GM12878 (cell line): Measurements from ENCODE around the gene SLC19A1. TPM values are rescaled to one million over a fixed set of nuclear protein-coding genes. Genes with fewer than 3 reads are reported as not detected.

Source experiments
- ATAC-seq: fragments of 200-7000 bp; cut with Tn5 transposase; 3 replicates; pipeline ENCODE4 v1.9.1; 2020; ENCODE audit warnings: mild to moderate bottlenecking, moderate library complexity
- BruUV-seq: library from RNA; stranded (reverse); fragments of 400-500 nt; replicated peaks from 2 replicates; lab custom pipeline; 2021; lab: Mats Ljungman, UMichigan
- CTCF ChIA-PET: fragments of 300-600 bp; sonication (Branson Sonifier 250); formaldehyde crosslinking; extraction: SDS; loops from one replicate; lab custom pipeline; 2021; ENCODE audit warnings: inconsistent platforms; lab: Yijun Ruan, JAX
- POLR2A ChIA-PET: fragments of 350-600 bp; formaldehyde crosslinking; extraction: SDS; loops from one replicate; lab custom pipeline; 2021; ENCODE audit warnings: inconsistent platforms; lab: Charles Lee
- RAD21 ChIA-PET: fragments of 300-600 bp; sonication (Branson Sonifier 250); formaldehyde crosslinking; loops from one replicate; lab custom pipeline; 2023; ENCODE audit warnings: antibody characterized with exemption; ENCODE audit not compliant: unreplicated experiment; lab: Charles Lee
- SMC1A ChIA-PET: fragments of 300-600 bp; sonication (Branson Sonifier 250); formaldehyde crosslinking; loops from one replicate; lab custom pipeline; 2023; ENCODE audit not compliant: unreplicated experiment, uncharacterized antibody; lab: Charles Lee
- DNase-seq: peaks from one replicate; pipeline ENCODE4 v3.0.0-alpha.2; 2011; ENCODE audit warnings: low read depth, low spot score
- FAIRE-seq: peaks from 3 replicates; lab custom pipeline; 2011; peaks lifted over from hg19 to GRCh38; lab: Jason Lieb, UNC
- H2AFZ ChIP-seq: 2 replicates; pipeline ENCODE4 v1.6.0; 2011; ENCODE audit warnings: low read depth, low read length, control low read depth; ENCODE audit not compliant: control insufficient read depth
- H3K27ac ChIP-seq: 2 replicates; pipeline ENCODE4 v1.5.1; 2011; ENCODE audit warnings: control low read depth; ENCODE audit not compliant: control insufficient read depth, insufficient read depth
- H3K27me3 ChIP-seq, 2 experiments: replicated peaks in 1 of 2; 2 replicates each; pipeline versions ENCODE4 v1.6.0 to v1.6.1; 2011; ENCODE audit warnings: low read length in 1 of 2; ENCODE audit not compliant: control insufficient read depth in 2 of 2, insufficient read depth in 2 of 2
- H3K36me3 ChIP-seq, 2 experiments: 2 replicates each; pipeline ENCODE4 v1.5.1; 2011; ENCODE audit warnings: low read length in 1 of 2; ENCODE audit not compliant: control insufficient read depth in 2 of 2, insufficient read depth in 2 of 2
- H3K4me1 ChIP-seq: 2 replicates; pipeline ENCODE4 v1.6.1; 2011; ENCODE audit warnings: mild to moderate bottlenecking, low read length, moderate library complexity, mixed read lengths; ENCODE audit not compliant: control insufficient read depth, insufficient read depth
- H3K4me2 ChIP-seq: 2 replicates; pipeline ENCODE4 v1.6.0; 2011; ENCODE audit warnings: control low read depth; ENCODE audit not compliant: control insufficient read depth, insufficient read depth
- H3K4me3 ChIP-seq: fragments of 200-600 bp; sonication (generic); 2 replicates; pipeline ENCODE4 v1.5.1; 2016
- H3K79me2 ChIP-seq: 2 replicates; pipeline ENCODE4 v1.6.0; 2011; ENCODE audit warnings: low read length; ENCODE audit not compliant: control insufficient read depth, insufficient read depth
- H3K9ac ChIP-seq: 2 replicates; pipeline ENCODE4 v1.8.0; 2011; ENCODE audit warnings: low read length, control low read depth, mixed read lengths; ENCODE audit not compliant: control insufficient read depth, insufficient read depth
- H3K9me3 ChIP-seq: replicated peaks from 3 replicates; pipeline ENCODE4 v1.5.1; 2011; ENCODE audit warnings: mild to moderate bottlenecking, low read length; ENCODE audit not compliant: control insufficient read depth, insufficient read depth
- H4K20me1 ChIP-seq: 2 replicates; pipeline ENCODE4 v1.6.0; 2011; ENCODE audit not compliant: control insufficient read depth, insufficient read depth
- CREB1 ChIP-seq: IDR thresholded peaks from 2 replicates; pipeline ENCODE4 v1.6.1; 2012; ENCODE audit warnings: low read depth, mild to moderate bottlenecking, inconsistent platforms
- HCFC1 ChIP-seq: fragments of 150-350 bp; IDR thresholded peaks from 2 replicates; pipeline ENCODE4 v1.6.1; 2014; ENCODE audit warnings: low read length
- JUNB ChIP-seq: IDR thresholded peaks from 2 replicates; pipeline ENCODE4 v1.6.1; 2016; ENCODE audit warnings: antibody characterized with exemption, mild to moderate bottlenecking
- PKNOX1 ChIP-seq: fragments of 450-650 bp; IDR thresholded peaks from 2 replicates; pipeline ENCODE4 v1.6.1; 2016; ENCODE audit warnings: mild to moderate bottlenecking
- ZNF592 ChIP-seq: fragments of 450-650 bp; IDR thresholded peaks from 2 replicates; pipeline ENCODE4 v1.6.1; 2017; ENCODE audit warnings: mild to moderate bottlenecking, moderate library complexity
- WGBS: methylation state at CpG from one replicate; pipeline ENCODE4 v1.1.6; 2016; ENCODE audit warnings: low lambda C conversion rate; ENCODE audit not compliant: insufficient replicate concordance, insufficient coverage; ENCODE audit errors: missing lambda C conversion rate; 5-methylcytosine and 5-hydroxymethylcytosine counted together
- in situ Hi-C: fragments of 300-500 bp; cut with MboI; formaldehyde crosslinking; loops from 9 replicates; pipeline ENCODE4 v1.14.3; 2018; ENCODE audit warnings: mixed read lengths
- intact Hi-C: fragments of 100-400 bp; cut with micrococcal nuclease; formaldehyde crosslinking; loops from one replicate; pipeline ENCODE4 v1.14.2; 2022; ENCODE audit not compliant: unreplicated experiment
- polyA plus RNA-seq, 11 experiments: library from polyadenylated mRNA; depleted of rRNA in 4 of 11; unstranded in 6 of 11; stranded (reverse) in 5 of 11; fragments of >200 nt; fragmentation: Nextera tagmentation in 4 of 11; fragmentation: Illumina TruSeq in 1 of 11; extraction: Ambion mirVana in 4 of 11; extraction: Trizol in 1 of 11; gene quantifications; 1 replicate in 1 of 11; 2 replicates in 10 of 11; pipeline versions ENCODE4 v1.2.1 to v1.2.3, GENCODE V29; 2011 to 2016; ENCODE audit warnings: inconsistent platforms in 2 of 11, missing spikeins in 2 of 11, low read depth in 1 of 11
- total RNA-seq, 4 experiments: library from RNA; depleted of rRNA in 3 of 4; stranded (reverse); fragments of >200 nt in 3 of 4; fragmentation: Illumina TruSeq in 1 of 4; extraction: Trizol in 1 of 4; gene quantifications; 2 replicates each; pipeline versions ENCODE4 v1.2.1 to v1.2.3, GENCODE V29; 2013 to 2021

The SLC19A1 gene
- total and polyA plus RNA-seq, 10 of the 15 experiments (the other 5 are each of a cell fraction or from before 2014, with no cell fraction given) = 0.42 to 49.7 (median 12.2) TPM

GRCh38 chr21:45551316-45551715 lies 9.1 kb upstream of the SLC19A1 start:
- Histone ChIP-seq H3K79me2 (peaks cover 2% of the 10 kb centered on the region), H4K20me1 (no peaks in the 10 kb centered on the region), H3K36me3 (no peaks in the 10 kb centered on the region), H3K27me3 (no peaks in the 10 kb centered on the region), H3K27ac (peak overlapping the region; percentile 93), H2AFZ (no peak overlapping the region), H3K9ac (peak overlapping the region; percentile 39; the same call in 1 of the 2 replicates), H3K4me1 (peaks cover 33% of the 10 kb centered on the region), H3K4me3 (no peak overlapping the region; the same call in 1 of the 2 replicates), H3K9me3 (no peaks in the 10 kb centered on the region), H3K4me2 (peak overlapping the region; percentile 49)
- TSS peak; percentile 97 for BruUV-seq
- peak; percentile 7 for FAIRE-seq
- CTCF ChIA-PET = interaction anchor here (0.7 kb wide), 1 partner anchor 73 kb away, joined by 3 read pairs; no protein-coding TSS in a partner anchor
- ATAC-seq = peak; percentile 19
- in situ Hi-C loops (no loop called here), intact Hi-C loops (no loop called here)
- POLR2A ChIA-PET = no interaction called here
- SMC1A ChIA-PET = interaction anchor here (1.2 to 1.3 kb wide), 2 partner anchors 41 to 413 kb away, joined by 3 read pairs; no protein-coding TSS in a partner anchor
- peak; percentile 35 for DNase-seq
- RAD21 ChIA-PET = interaction anchor here (0.7 to 1.6 kb wide), 2 partner anchors 296 to 427 kb away, joined by 3 to 4 read pairs; no protein-coding TSS in a partner anchor
- 3% methylated on average over 8 of the region's 8 CpGs for WGBS
- peak; percentile 30 for TF ChIP-seq JUNB
- TF ChIP-seq PKNOX1 = peak; percentile 29
- peak; percentile 52 for TF ChIP-seq CREB1
- TF ChIP-seq ZNF592 = no peak
- TF ChIP-seq HCFC1 = no peak
